ENCODE data around the gene ADGRF3.
"Not testable (repeated sequence)": the region's sequence is repeated elsewhere in the genome, so short reads cannot be mapped to it uniquely, and the experiment has no call there.

ADGRF3 gene

DNA sequence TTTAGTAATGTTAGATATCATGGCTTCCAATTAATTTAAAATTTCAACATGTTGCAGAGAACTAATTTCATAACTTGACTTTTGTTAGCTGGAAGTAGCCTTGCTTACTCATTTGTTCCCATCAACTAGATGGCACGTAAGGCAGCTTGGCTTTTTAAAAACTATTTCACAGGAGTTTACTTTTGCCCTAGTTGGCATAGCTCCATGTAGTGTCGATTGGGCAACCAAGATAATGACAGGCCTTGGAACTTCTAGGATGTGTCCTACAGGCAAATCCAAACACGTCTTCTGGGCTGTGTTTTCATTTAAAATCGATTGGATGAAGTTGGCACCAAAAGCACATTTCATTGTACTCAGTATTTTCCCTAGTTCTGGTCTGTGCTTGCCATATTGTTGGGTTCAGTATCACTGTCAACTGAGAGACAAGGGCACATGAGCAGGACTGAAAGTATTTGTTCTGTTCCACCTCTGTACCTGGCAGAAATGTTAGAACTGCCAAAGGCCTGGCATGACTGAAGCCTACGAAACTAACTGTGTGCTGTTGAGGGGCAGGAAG is 72.5 kb downstream of the ADGRF3 start:
- no peak for DNase-seq (ENCODE audit: low read depth)

GRCh38 chr2:26273501-26273900 is 73.1 kb downstream of the ADGRF3 start:
- DNase-seq (ENCODE audit: low read depth): no peak

GRCh38 chr2:26270373-26270772 is 76.2 kb downstream of the ADGRF3 start:
- no peak for DNase-seq (ENCODE audit: low read depth)

DNA sequence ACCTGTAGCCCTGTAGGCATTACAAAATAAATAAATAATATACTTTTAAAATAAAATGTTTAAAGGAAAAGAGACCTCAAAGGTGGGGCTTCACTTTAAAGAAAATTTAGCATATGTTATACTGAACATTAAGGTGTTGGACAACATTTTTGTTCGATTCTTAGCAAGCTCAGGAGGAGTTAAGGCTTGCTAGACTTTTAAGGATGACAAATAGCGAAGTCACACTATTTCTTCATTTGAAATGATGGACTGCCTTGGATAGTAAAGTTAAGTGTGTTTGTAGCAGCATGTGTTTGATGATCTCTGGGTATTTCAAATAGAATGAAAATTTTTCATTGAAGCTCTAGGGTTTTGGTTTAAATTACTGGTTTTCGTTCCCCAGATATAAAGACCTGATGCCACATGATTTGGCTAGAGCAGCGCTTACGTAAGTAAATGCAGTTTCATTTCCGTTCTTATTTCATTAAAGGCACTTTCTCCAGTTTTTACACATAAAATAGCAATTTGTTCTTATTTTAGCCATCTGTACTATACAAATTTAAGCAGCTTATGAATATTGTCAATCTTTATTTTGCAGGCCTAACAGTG is 76.9 kb downstream of the ADGRF3 start:
- no peak for DNase-seq (ENCODE audit: low read depth)

GRCh38 chr2:26268670-26269385 is 77.8 kb downstream of the ADGRF3 start:
- DNase-seq (ENCODE audit: low read depth): not testable (repeated sequence)

GRCh38 chr2:26268213-26268612 is 78.4 kb downstream of the ADGRF3 start:
- no peak for DNase-seq (ENCODE audit: low read depth)

GRCh38 chr2:26258836-26259235 is 87.8 kb downstream of the ADGRF3 start:
- not testable (repeated sequence) for DNase-seq (ENCODE audit: low read depth)

All from CMK (cell line).